Activated CD8-positive, alpha-beta T cell treated with anti-CD3 and anti-CD28 coated beads for 36 hours (primary cell): Measurements from ENCODE around the gene ILF3. TPM values are rescaled to one million over a fixed set of nuclear protein-coding genes. Genes with fewer than 3 reads are reported as not detected.
A peak's percentile ranks its signal among the peaks of the same experiment; 100 is the strongest.

Experiments
- ATAC-seq: fragments of 200-7000 bp; cut with Tn5 transposase; one replicate; pipeline ENCODE4 v1.10.0; 2021; ENCODE audit warnings: mild to moderate bottlenecking, moderate library complexity
- CTCF ChIA-PET: fragments of 350-600 bp; sonication (Branson Sonifier 250); formaldehyde crosslinking; loops from one replicate; lab custom pipeline; 2021; ENCODE audit warnings: antibody characterized with exemption; lab: Charles Lee
- POLR2A ChIA-PET: fragments of 350-600 bp; sonication (Branson Sonifier 250); formaldehyde crosslinking; loops from one replicate; lab custom pipeline; 2021; ENCODE audit warnings: antibody characterized with exemption; lab: Charles Lee
- DNase-seq: peaks from one replicate; pipeline ENCODE4 v3.0.0-alpha.2; 2020
- H3K27ac Mint-ChIP-seq: one replicate; pipeline ENCODE4 v1.8.0; 2021; ENCODE audit warnings: mild to moderate bottlenecking, mixed read lengths
- H3K27me3 Mint-ChIP-seq: one replicate; pipeline ENCODE4 v1.8.0; 2021; ENCODE audit warnings: mixed read lengths
- H3K36me3 Mint-ChIP-seq: one replicate; pipeline ENCODE4 v1.8.0; 2021; ENCODE audit warnings: low read depth, mixed read lengths
- H3K4me1 Mint-ChIP-seq: one replicate; pipeline ENCODE4 v1.8.0; 2021; ENCODE audit warnings: low read depth, mixed read lengths
- H3K4me3 Mint-ChIP-seq: one replicate; pipeline ENCODE4 v1.8.0; 2021; ENCODE audit warnings: mild to moderate bottlenecking, moderate library complexity, mixed read lengths
- H3K9me3 Mint-ChIP-seq: one replicate; pipeline ENCODE4 v1.8.0; 2021; ENCODE audit warnings: mixed read lengths
- intact Hi-C: fragments of 100-400 bp; cut with micrococcal nuclease; formaldehyde crosslinking; loops from one replicate; pipeline ENCODE4 v1.10.0; 2022
- total RNA-seq, 2 experiments: library from RNA; stranded (reverse); gene quantifications; one replicate each; pipeline ENCODE4 v1.2.3, GENCODE V29; 2021
- TF ChIP-seq, protein P1 (sequence below): fragments of 200-600 bp; IDR thresholded peaks from one replicate; pipeline ENCODE4 v1.8.0; 2022; ENCODE audit warnings: antibody characterized with exemption, mild to moderate bottlenecking

ILF3 gene
- total RNA-seq, 2 experiments from 2014 or later, result 435 to 450 TPM

DNA sequence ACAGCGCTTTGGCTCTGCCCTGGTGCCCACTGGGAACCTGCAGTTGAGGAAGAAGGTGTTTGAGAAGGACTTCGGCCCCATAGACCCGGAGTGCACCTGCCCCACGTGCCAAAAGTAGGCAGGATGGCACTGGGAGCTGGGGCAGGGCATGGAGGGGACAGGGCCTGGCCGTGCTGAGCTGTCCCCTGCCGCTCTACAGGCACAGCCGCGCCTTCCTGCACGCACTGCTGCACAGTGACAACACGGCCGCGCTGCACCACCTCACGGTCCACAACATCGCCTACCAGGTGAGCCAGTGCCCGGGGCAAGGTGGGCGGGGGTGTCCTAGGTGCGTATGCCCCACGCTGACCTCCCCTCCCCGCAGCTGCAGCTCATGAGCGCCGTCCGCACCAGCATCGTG is 58.6 kb downstream of the ILF3 start:
- Mint-ChIP-seq H3K27me3 (no peaks in the 10 kb centered on the region), H3K4me3 (no peak overlapping the region), H3K36me3 (peaks cover 18% of the 10 kb centered on the region), H3K27ac (no peak overlapping the region), H3K4me1 (peaks cover 5% of the 10 kb centered on the region), H3K9me3 (no peaks in the 10 kb centered on the region)
- CTCF ChIA-PET, result interaction anchor here (2.9 kb wide), 1 partner anchor 11 kb away, joined by 10 read pairs; the partner anchor contains the start of gene QTRT1
- ATAC-seq (no peak), DNase-seq (no peak)
- intact Hi-C loops, result no loop called here
- POLR2A ChIA-PET, result interaction anchor here (2.8 kb wide), 1 partner anchor 11 kb away, joined by 8 read pairs; the partner anchor contains the start of gene QTRT1
- TF ChIP-seq, protein P1, sequence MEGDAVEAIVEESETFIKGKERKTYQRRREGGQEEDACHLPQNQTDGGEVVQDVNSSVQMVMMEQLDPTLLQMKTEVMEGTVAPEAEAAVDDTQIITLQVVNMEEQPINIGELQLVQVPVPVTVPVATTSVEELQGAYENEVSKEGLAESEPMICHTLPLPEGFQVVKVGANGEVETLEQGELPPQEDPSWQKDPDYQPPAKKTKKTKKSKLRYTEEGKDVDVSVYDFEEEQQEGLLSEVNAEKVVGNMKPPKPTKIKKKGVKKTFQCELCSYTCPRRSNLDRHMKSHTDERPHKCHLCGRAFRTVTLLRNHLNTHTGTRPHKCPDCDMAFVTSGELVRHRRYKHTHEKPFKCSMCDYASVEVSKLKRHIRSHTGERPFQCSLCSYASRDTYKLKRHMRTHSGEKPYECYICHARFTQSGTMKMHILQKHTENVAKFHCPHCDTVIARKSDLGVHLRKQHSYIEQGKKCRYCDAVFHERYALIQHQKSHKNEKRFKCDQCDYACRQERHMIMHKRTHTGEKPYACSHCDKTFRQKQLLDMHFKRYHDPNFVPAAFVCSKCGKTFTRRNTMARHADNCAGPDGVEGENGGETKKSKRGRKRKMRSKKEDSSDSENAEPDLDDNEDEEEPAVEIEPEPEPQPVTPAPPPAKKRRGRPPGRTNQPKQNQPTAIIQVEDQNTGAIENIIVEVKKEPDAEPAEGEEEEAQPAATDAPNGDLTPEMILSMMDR, result no peak

DNA sequence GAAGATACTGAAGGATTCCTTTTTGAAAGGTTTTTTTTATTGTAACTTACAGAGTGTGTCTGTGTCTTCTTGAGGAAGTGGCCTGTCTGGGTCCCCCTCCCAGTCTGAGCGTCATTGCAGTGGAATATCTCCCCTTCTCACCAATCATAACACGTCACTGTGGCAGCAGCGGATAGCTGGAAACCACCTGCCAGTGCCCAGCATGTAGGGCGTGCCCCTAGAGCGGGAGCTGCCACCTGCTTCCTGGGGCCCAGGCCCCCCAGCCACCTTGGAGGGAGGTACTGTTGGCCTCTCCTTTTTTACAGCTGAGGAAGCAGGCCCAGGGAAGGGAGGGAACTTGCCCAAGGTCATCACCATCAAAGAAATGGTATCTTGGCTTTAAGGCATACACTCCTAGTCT is 59.2 kb downstream of the ILF3 start:
- H3K27ac Mint-ChIP-seq, result peak overlapping the region; percentile 57

DNA sequence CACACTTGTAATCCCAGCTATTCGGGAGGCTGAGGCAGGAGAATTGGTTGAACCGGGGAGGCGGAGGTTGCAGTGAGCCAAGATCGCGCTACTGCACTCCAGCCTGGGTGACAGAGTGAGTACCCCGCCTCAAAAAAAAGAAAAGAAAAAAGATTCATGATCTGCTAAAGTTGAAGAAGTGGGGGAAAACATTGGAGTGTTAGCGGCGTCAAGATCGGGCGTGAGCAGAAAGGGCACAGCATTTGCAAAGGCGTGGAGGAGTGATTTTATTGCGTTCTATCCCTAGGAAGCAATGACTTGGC is 62.9 kb downstream of the ILF3 start:
- Mint-ChIP-seq H3K4me3 (peak overlapping the region; percentile 72), H3K27ac (peak overlapping the region; percentile 87), H3K9me3 (no peaks in the 10 kb centered on the region), H3K4me1 (peaks cover 29% of the 10 kb centered on the region), H3K36me3 (peaks cover 13% of the 10 kb centered on the region), H3K27me3 (no peaks in the 10 kb centered on the region)
- TF ChIP-seq, protein P1, result no peak
- intact Hi-C loops, result loop anchor here (5.0 kb wide), 2 partner anchors 40 to 145 kb away; no protein-coding TSS in a partner anchor
- DNase-seq, result no peak
- POLR2A ChIA-PET, result interaction anchor here (0.6 to 2.4 kb wide), 11 partner anchors 10 to 164 kb away, joined by 3 to 13 read pairs (median 4); partner anchors contain the start of gene QTRT1
- CTCF ChIA-PET, result interaction anchor here (0.9 to 6.6 kb wide), 43 partner anchors 8 to 324 kb away, joined by 3 to 87 read pairs (median 6); partner anchors contain the start of genes CARM1, QTRT1 and TMED1
- ATAC-seq, result no peak

More for the DNA sequence above, 59.2 kb downstream of the ILF3 start:
- Mint-ChIP-seq H3K4me3 (no peak overlapping the region), H3K4me1 (peaks cover 5% of the 10 kb centered on the region), H3K9me3 (no peaks in the 10 kb centered on the region), H3K36me3 (peaks cover 16% of the 10 kb centered on the region), H3K27me3 (no peaks in the 10 kb centered on the region)
- intact Hi-C loops, result no loop called here
- CTCF ChIA-PET, result interaction anchor here (1.7 to 2.9 kb wide), 2 partner anchors 11 to 151 kb away, joined by 8 to 10 read pairs; partner anchors contain the start of gene QTRT1
- ATAC-seq, result no peak
- POLR2A ChIA-PET, result interaction anchor here (2.8 kb wide), 1 partner anchor 11 kb away, joined by 8 read pairs; the partner anchor contains the start of gene QTRT1
- DNase-seq, result peak; percentile 39
- TF ChIP-seq, protein P1, result no peak

DNA sequence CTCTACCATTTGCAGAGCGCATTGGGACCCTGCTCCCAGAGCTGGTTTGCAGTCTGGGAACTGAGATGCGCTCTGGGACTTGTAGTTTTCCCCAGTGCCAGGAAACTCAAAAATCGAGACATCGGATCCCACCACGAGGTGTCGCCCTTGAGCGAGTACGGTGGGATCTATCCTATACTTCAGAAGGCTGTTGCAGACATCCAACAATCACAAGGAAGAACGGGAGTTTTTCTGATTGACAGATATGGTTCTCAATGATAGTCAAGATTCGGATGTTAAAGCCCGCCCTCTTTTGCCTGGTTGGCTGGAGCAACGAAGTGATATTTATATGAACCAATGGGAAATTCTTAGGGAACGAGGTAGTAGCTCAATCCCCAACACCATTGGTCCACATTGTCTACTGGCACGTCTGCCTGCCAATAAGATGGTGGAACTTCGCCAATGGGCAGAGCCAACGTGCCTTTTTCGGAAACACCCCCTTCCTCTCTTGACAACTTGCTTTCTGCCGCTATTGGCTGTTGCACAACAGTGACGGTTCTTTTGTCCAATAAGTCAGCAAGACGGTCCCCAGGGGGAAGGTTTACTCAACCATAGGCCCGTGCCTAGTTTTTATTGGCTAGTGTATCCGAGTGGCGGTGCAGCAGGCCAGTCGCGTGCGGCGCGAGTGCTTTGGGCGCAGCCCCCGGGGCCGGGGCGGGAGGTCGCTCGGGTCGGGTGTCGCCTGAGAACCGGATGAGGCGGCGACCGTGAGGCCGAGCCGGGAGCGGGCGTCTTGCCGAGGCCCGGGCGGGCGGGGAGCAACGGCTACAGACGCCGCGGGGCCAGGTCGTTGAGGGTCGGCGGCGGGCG is 63.4 kb downstream of the ILF3 start, which contains the start of gene DNM2:
Gene DNM2, plus strand, starts transcription at position 724 of the 849 bp plus-strand sequence. CDS start 164 bp downstream, outside the sequence.
- H3K4me3 Mint-ChIP-seq, result peak within 1 kb of the TSS; percentile 96
- intact Hi-C loops, result loop anchor here (5.0 kb wide), 2 partner anchors 40 to 145 kb away; no protein-coding TSS in a partner anchor
- peaks cover 11% of the 10 kb centered on the region for H3K36me3 Mint-ChIP-seq
- peak within 1 kb of the TSS; percentile 87 for H3K27ac Mint-ChIP-seq
- H3K27me3 Mint-ChIP-seq, result no peaks in the 10 kb centered on the region
- peaks cover 30% of the 10 kb centered on the region for H3K4me1 Mint-ChIP-seq
- DNase-seq (peak; percentile 98), ATAC-seq (peak; percentile 91)
- TF ChIP-seq, protein P1, result peak; percentile 62
- CTCF ChIA-PET, result interaction anchor here (0.7 to 6.6 kb wide), 52 partner anchors 9 to 325 kb away, joined by 3 to 87 read pairs (median 5); partner anchors contain the start of genes CARM1, QTRT1 and TMED1
- H3K9me3 Mint-ChIP-seq, result no peaks in the 10 kb centered on the region
- POLR2A ChIA-PET, result interaction anchor here (0.6 to 2.4 kb wide), 14 partner anchors 13 to 175 kb away, joined by 3 to 13 read pairs (median 4); partner anchors contain the start of genes QTRT1 and TMED1
